H9 (cell line): ENCODE data around the gene TBX5. TPM values are rescaled to one million over a fixed set of nuclear protein-coding genes. Genes with fewer than 3 reads are reported as not detected.

ENCODE experiments used
- DNase-seq: peaks from one replicate; pipeline ENCODE4 v3.0.0-alpha.2; 2017
- H2AFZ ChIP-seq: one replicate; pipeline ENCODE4 v1.6.1; 2013; ENCODE audit warnings: mild to moderate bottlenecking, low read length, control low read depth, moderate library complexity
- H2AK5ac ChIP-seq: 2 replicates; pipeline ENCODE4 v1.6.1; 2013; ENCODE audit warnings: low read length, control low read depth, mixed read lengths; ENCODE audit not compliant: insufficient read length
- H2BK120ac ChIP-seq: one replicate; pipeline ENCODE4 v1.6.1; 2013; ENCODE audit warnings: low read depth, mild to moderate bottlenecking, low read length, control low read depth, inconsistent platforms; ENCODE audit not compliant: poor library complexity, severe bottlenecking
- H2BK12ac ChIP-seq: 2 replicates; pipeline ENCODE4 v1.6.1; 2013; ENCODE audit warnings: low read length, control low read depth, mixed read lengths, low read depth; ENCODE audit not compliant: insufficient read length
- H2BK15ac ChIP-seq: 2 replicates; pipeline ENCODE4 v1.6.1; 2013; ENCODE audit warnings: low read depth, low read length, control low read depth
- H2BK20ac ChIP-seq: one replicate; pipeline ENCODE4 v1.6.1; 2013; ENCODE audit warnings: low read depth, mild to moderate bottlenecking, low read length, control low read depth, inconsistent platforms; ENCODE audit not compliant: poor library complexity, severe bottlenecking
- H2BK5ac ChIP-seq: 2 replicates; pipeline ENCODE4 v1.6.1; 2013; ENCODE audit warnings: low read length, control low read depth, mixed read lengths; ENCODE audit not compliant: insufficient read length
- H3K14ac ChIP-seq: 2 replicates; pipeline ENCODE4 v1.6.1; 2013; ENCODE audit warnings: low read length, control low read depth; ENCODE audit not compliant: insufficient read depth
- H3K18ac ChIP-seq: 2 replicates; pipeline ENCODE4 v1.6.1; 2013; ENCODE audit warnings: low read depth, mild to moderate bottlenecking, mixed read lengths, low read length, control low read depth; ENCODE audit not compliant: insufficient read length
- H3K23ac ChIP-seq: 2 replicates; pipeline ENCODE4 v1.6.1; 2013; ENCODE audit warnings: low read length, control low read depth, mixed read lengths, low read depth; ENCODE audit not compliant: insufficient read length
- H3K23me2 ChIP-seq: 2 replicates; pipeline ENCODE4 v1.6.1; 2013; ENCODE audit warnings: low read depth, mild to moderate bottlenecking, mixed read lengths, low read length, control low read depth; ENCODE audit not compliant: insufficient read length, poor library complexity, severe bottlenecking
- H3K27ac ChIP-seq: 2 replicates; pipeline ENCODE4 v1.5.1; 2013; ENCODE audit warnings: low read length, control low read depth, mixed read lengths, low read depth; ENCODE audit not compliant: insufficient read length
- H3K27me3 ChIP-seq: 2 replicates; pipeline ENCODE4 v1.6.1; 2013; ENCODE audit warnings: low read length, control low read depth, inconsistent platforms; ENCODE audit not compliant: insufficient read depth
- H3K4ac ChIP-seq: 2 replicates; pipeline ENCODE4 v1.6.1; 2013; ENCODE audit warnings: low read depth, mild to moderate bottlenecking, control low read depth, inconsistent platforms, low read length, moderate library complexity
- H3K4me1 ChIP-seq: 2 replicates; pipeline ENCODE4 v1.6.1; 2013; ENCODE audit warnings: low read length, control low read depth, inconsistent platforms; ENCODE audit not compliant: insufficient read depth
- H3K4me2 ChIP-seq: 2 replicates; pipeline ENCODE4 v1.6.1; 2013; ENCODE audit warnings: low read length, control low read depth, mixed read lengths; ENCODE audit not compliant: insufficient read length, insufficient read depth
- H3K56ac ChIP-seq: 2 replicates; pipeline ENCODE4 v1.6.1; 2013; ENCODE audit warnings: low read depth, mild to moderate bottlenecking, mixed read lengths, low read length, control low read depth; ENCODE audit not compliant: insufficient read length
- H3K79me1 ChIP-seq: 2 replicates; pipeline ENCODE4 v1.6.1; 2013; ENCODE audit warnings: low read depth, mild to moderate bottlenecking, moderate library complexity, low read length, control low read depth, inconsistent platforms; ENCODE audit not compliant: insufficient read depth, poor library complexity, severe bottlenecking
- H3K79me2 ChIP-seq: 2 replicates; pipeline ENCODE4 v1.6.1; 2013; ENCODE audit warnings: low read length, control low read depth, inconsistent platforms; ENCODE audit not compliant: insufficient read depth
- H3K9ac ChIP-seq: 2 replicates; pipeline ENCODE4 v1.6.1; 2013; ENCODE audit warnings: low read length, control low read depth, mixed read lengths; ENCODE audit not compliant: insufficient read length; ENCODE audit errors: extremely low read depth
- H3K9me3 ChIP-seq: one replicate; pipeline ENCODE4 v1.6.1; 2013; ENCODE audit warnings: low read depth, low read length, inconsistent platforms; ENCODE audit not compliant: control insufficient read depth
- H3T11ph ChIP-seq: one replicate; pipeline ENCODE4 v1.6.1; 2013; ENCODE audit warnings: mild to moderate bottlenecking, low read length, control low read depth, inconsistent platforms
- H4K20me1 ChIP-seq: one replicate; pipeline ENCODE4 v1.6.1; 2013; ENCODE audit not compliant: control insufficient read depth, insufficient read length, insufficient read depth
- H4K5ac ChIP-seq: 2 replicates; pipeline ENCODE4 v1.6.1; 2013; ENCODE audit warnings: low read depth, mild to moderate bottlenecking, mixed read lengths, low read length, control low read depth; ENCODE audit not compliant: insufficient read length
- H4K8ac ChIP-seq: replicated peaks from 2 replicates; pipeline ENCODE4 v1.6.1; 2013; ENCODE audit warnings: low read length, control low read depth, mixed read lengths, low read depth; ENCODE audit not compliant: insufficient read length
- H4K91ac ChIP-seq: 2 replicates; pipeline ENCODE4 v1.6.1; 2013; ENCODE audit warnings: low read depth, mild to moderate bottlenecking, moderate library complexity, mixed read lengths, low read length, control low read depth; ENCODE audit not compliant: insufficient read length
- H3K27ac Mint-ChIP-seq, 3 experiments: 2 replicates in 2 of 3; 3 replicates in 1 of 3; pipeline ENCODE4 v1.8.0; 2020 to 2021; ENCODE audit warnings: mixed read lengths in 3 of 3, mild to moderate bottlenecking in 1 of 3, moderate library complexity in 1 of 3
- H3K27me3 Mint-ChIP-seq: 2 replicates; pipeline ENCODE4 v1.8.0; 2021; ENCODE audit warnings: low read depth, mild to moderate bottlenecking, moderate library complexity, mixed read lengths
- H3K36me3 Mint-ChIP-seq, 3 experiments: 2 replicates in 2 of 3; 3 replicates in 1 of 3; pipeline ENCODE4 v1.8.0; 2020 to 2021; ENCODE audit warnings: low read depth in 3 of 3, mixed read lengths in 3 of 3; ENCODE audit not compliant: insufficient read depth in 1 of 3
- H3K4me1 Mint-ChIP-seq, 2 experiments: 2 replicates each; pipeline ENCODE4 v1.8.0; 2020; ENCODE audit warnings: mixed read lengths in 2 of 2
- H3K4me3 Mint-ChIP-seq, 2 experiments: 2 replicates in 1 of 2; 3 replicates in 1 of 2; pipeline ENCODE4 v1.8.0; 2020 to 2021; ENCODE audit warnings: mild to moderate bottlenecking in 2 of 2, mixed read lengths in 2 of 2, moderate library complexity in 1 of 2
- H3K9me3 Mint-ChIP-seq, 2 experiments: 2 replicates in 1 of 2; 3 replicates in 1 of 2; pipeline ENCODE4 v1.8.0; 2020; ENCODE audit warnings: mild to moderate bottlenecking in 2 of 2, mixed read lengths in 2 of 2, moderate library complexity in 1 of 2
- CTCF ChIP-seq: fragments of 200-600 bp; sonication (generic); conservative IDR thresholded peaks from 3 replicates; pipeline ENCODE4 v1.8.0; 2021; ENCODE audit warnings: antibody characterized with exemption, mild to moderate bottlenecking
- WGBS: extraction: QIAGEN DNeasy Blood & Tissue Kit; methylation state at CpG from one replicate; pipeline ENCODE4 v1.1.7; 2013; ENCODE audit warnings: missing lambda C conversion rate, low lambda C conversion rate, mixed read lengths; ENCODE audit not compliant: insufficient read length; ENCODE audit errors: extremely low coverage; 5-methylcytosine and 5-hydroxymethylcytosine counted together
- total RNA-seq: library from RNA; stranded (reverse); gene quantifications from 2 replicates; pipeline ENCODE4 v1.2.1, GENCODE V29; 2021

The TBX5 gene
- total RNA-seq, 1 experiment from 2014 or later, result not detected

DNA sequence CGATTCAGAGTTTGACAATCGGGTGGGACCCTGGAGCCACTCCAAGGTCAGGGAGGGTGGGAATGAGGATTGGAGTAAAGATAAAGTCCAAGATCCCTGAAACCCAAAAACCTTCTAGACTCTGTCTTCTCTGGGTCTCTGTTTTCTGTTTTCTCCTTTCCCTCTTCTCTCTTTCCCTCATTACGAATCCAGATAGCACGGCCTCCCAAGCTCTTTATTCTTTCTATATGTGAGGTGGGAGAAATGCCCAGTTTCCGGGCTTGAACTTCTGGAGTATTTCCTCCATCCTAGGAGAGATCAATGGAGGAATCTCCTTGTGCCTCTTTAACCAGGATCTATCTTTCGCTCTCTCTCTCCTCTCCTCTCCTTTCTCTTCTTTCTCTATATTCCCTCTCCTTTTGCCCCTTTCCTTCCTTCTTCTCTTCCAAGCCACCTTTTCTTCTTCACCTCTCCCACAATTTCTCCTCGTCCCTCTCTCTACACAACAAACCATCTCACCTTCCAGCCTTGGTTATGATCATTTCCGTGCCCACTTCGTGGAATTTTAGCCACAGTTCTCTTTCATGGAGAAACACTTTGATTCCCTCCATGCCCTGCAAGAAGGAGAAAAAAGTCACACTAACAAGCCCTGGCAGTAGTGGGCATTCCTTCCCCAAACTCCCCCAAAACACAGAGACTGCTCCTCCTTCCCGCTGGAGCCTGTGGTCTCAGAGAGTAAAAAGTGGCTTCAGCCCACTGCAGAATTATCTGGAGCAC is 4.4 kb downstream of the TBX5 start:
- no peaks in the 10 kb centered on the region for H3K36me3 Mint-ChIP-seq
- H3K4ac ChIP-seq, result no peak overlapping the region
- no peak overlapping the region for H3K14ac ChIP-seq
- no peaks in the 10 kb centered on the region for H3K9me3 ChIP-seq
- no peaks in the 10 kb centered on the region for H4K20me1 ChIP-seq
- H4K5ac ChIP-seq, result no peak overlapping the region
- no peak overlapping the region for H2BK120ac ChIP-seq
- H4K91ac ChIP-seq, result no peak overlapping the region
- no peak overlapping the region for H3K27ac ChIP-seq
- no peak for TF ChIP-seq CTCF
- H3K79me1 ChIP-seq, result no peaks in the 10 kb centered on the region
- no peak overlapping the region for H2BK12ac ChIP-seq
- H3K4me3 Mint-ChIP-seq, result peak overlapping the region in 1 of 2 experiments; percentile 33; a peak in 2 of 5 replicates
- H2BK15ac ChIP-seq, result no peak overlapping the region
- no peak overlapping the region for H3K23ac ChIP-seq
- WGBS, result 100% methylated on average over 1 of the region's 10 CpGs
- H4K8ac ChIP-seq, result no peak overlapping the region
- no peak overlapping the region for H3K18ac ChIP-seq
- no peak for DNase-seq
- peaks cover 40 to 63% of the 10 kb centered on the region in 2 experiments for H3K4me1 Mint-ChIP-seq
- H2AFZ ChIP-seq, result no peak overlapping the region
- no peak overlapping the region for H3K56ac ChIP-seq
- no peak overlapping the region for H2AK5ac ChIP-seq
- no peak overlapping the region for H2BK5ac ChIP-seq
- no peaks in the 10 kb centered on the region for H3K79me2 ChIP-seq
- no peak overlapping the region; a peak in 2 of 7 replicates for H3K27ac Mint-ChIP-seq
- no peak overlapping the region for H2BK20ac ChIP-seq
- H3T11ph ChIP-seq, result no peak overlapping the region
- peaks cover 100% of the 10 kb centered on the region for H3K27me3 Mint-ChIP-seq
- H3K27me3 ChIP-seq, result peaks cover 97% of the 10 kb centered on the region
- no peak overlapping the region for H3K4me2 ChIP-seq
- H3K9ac ChIP-seq, result no peak overlapping the region
- H3K23me2 ChIP-seq, result no peaks in the 10 kb centered on the region
- H3K9me3 Mint-ChIP-seq, result peaks cover 0 to 12% of the 10 kb centered on the region in 2 experiments; a peak in 1 of 5 replicates
- peaks cover 2% of the 10 kb centered on the region for H3K4me1 ChIP-seq
